ENCODE results near the gene PRR29. TPM values are rescaled to one million over a fixed set of nuclear protein-coding genes. Genes with fewer than 3 reads are reported as not detected.

Gene PRR29
- total RNA-seq, 1 donor from 2014 or later, result 0.17 TPM

- TF ChIP-seq, protein P1, sequence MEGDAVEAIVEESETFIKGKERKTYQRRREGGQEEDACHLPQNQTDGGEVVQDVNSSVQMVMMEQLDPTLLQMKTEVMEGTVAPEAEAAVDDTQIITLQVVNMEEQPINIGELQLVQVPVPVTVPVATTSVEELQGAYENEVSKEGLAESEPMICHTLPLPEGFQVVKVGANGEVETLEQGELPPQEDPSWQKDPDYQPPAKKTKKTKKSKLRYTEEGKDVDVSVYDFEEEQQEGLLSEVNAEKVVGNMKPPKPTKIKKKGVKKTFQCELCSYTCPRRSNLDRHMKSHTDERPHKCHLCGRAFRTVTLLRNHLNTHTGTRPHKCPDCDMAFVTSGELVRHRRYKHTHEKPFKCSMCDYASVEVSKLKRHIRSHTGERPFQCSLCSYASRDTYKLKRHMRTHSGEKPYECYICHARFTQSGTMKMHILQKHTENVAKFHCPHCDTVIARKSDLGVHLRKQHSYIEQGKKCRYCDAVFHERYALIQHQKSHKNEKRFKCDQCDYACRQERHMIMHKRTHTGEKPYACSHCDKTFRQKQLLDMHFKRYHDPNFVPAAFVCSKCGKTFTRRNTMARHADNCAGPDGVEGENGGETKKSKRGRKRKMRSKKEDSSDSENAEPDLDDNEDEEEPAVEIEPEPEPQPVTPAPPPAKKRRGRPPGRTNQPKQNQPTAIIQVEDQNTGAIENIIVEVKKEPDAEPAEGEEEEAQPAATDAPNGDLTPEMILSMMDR (conservative IDR thresholded peaks at IDR 0.05; ENCODE audit: low read depth, low read length), result no peak
- DNase-seq (ENCODE audit: low read depth), result no peak
- no peak overlapping the region for H3K4me3 ChIP-seq (ENCODE audit: low read depth, low read length)
These were observed 35.0 kb upstream of the PRR29 start for GRCh38 chr17:63963123-63963522.

- no peak overlapping the region for H3K4me3 ChIP-seq (ENCODE audit: low read depth, low read length)
- TF ChIP-seq, protein P1 (conservative IDR thresholded peaks at IDR 0.05; ENCODE audit: low read depth, low read length), result no peak
- no peak for DNase-seq (ENCODE audit: low read depth)
These were observed 31.4 kb upstream of the PRR29 start for GRCh38 chr17:63966646-63967264.

GRCh38 chr17:63967953-63968352, 30.2 kb upstream of the PRR29 start:
- TF ChIP-seq, protein P1 (conservative IDR thresholded peaks at IDR 0.05; ENCODE audit: low read depth, low read length), result no peak
- no peak overlapping the region for H3K4me3 ChIP-seq (ENCODE audit: low read depth, low read length)
- no peak for DNase-seq (ENCODE audit: low read depth)

GRCh38 chr17:63969278-63969677, 28.9 kb upstream of the PRR29 start:
- TF ChIP-seq, protein P1 (conservative IDR thresholded peaks at IDR 0.05; ENCODE audit: low read depth, low read length), result no peak
- no peak overlapping the region for H3K4me3 ChIP-seq (ENCODE audit: low read depth, low read length)
- DNase-seq (ENCODE audit: low read depth), result no peak

DNA sequence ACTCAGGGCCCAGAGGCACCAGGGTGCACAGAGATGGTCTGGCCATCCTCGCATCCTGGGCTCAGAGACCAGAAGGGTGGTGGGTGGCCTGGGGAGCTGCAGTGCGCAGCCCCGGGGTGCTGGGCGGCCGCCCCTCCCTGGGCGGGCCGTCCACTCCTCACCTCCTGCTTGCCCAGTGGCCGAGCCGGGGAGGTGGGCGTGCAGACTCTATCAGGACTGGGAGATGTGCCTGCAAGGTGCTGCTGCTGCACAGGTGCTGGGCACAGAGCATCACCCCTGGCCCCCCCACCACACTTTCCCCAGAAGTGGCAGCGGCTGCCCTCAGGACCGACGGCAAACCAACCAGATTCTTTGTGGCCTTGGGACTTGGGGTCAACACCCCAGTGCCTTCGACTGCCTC, 25.4 kb upstream of the PRR29 start, which contains the start of gene SCN4A:
TSS of gene SCN4A (minus strand) at position 123 of the 400 bp plus-strand sequence. CDS start at position 46, 77 bp downstream.
- TF ChIP-seq, protein P1 (conservative IDR thresholded peaks at IDR 0.05; ENCODE audit: low read depth, low read length), result no peak
- H3K4me3 ChIP-seq (ENCODE audit: low read depth, low read length), result no peak within 1 kb of the TSS
- DNase-seq (ENCODE audit: low read depth), result no peak

GRCh38 chr17:63973247-63973646, 24.9 kb upstream of the PRR29 start:
- TF ChIP-seq, protein P1 (conservative IDR thresholded peaks at IDR 0.05; ENCODE audit: low read depth, low read length), result no peak
- no peak for DNase-seq (ENCODE audit: low read depth)
- H3K4me3 ChIP-seq (ENCODE audit: low read depth, low read length), result no peak overlapping the region

Data from epithelial cell of proximal tubule (primary cell).